ENCODE measurements around the gene GAGE12G.
"Not testable (repeated sequence)": the region's sequence is repeated elsewhere in the genome, so short reads cannot be mapped to it uniquely, and the experiment has no call there.

GAGE12G gene, protein sequence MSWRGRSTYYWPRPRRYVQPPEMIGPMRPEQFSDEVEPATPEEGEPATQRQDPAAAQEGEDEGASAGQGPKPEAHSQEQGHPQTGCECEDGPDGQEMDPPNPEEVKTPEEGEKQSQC

DNA sequence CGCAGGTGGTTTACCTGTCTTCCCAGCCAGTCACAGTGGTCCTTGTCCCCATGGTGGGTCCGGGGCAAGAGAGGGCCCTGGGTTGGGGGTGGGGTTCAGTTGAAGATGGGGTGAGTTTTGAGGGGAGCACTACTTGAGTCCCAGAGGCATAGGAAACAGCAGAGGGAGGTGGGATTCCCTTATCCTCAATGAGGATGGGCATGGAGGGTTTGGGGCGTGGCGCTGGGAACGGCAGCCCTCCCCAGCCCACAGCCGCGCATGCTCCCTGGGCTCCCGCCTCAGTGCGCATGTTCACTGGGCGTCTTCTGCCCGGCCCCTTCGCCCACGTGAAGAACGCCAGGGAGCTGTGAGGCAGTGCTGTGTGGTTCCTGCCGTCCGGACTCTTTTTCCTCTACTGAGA lies at the start of gene GAGE12G:
GAGE12G (plus strand) TSS at position 301 of the 400 bp plus-strand sequence. CDS start 1,155 bp downstream, outside the sequence.
- DNase-seq = not testable (repeated sequence)

GRCh38 chrX:49531877-49532276 lies 38.3 kb upstream of the GAGE12G start, which contains the start of gene GAGE12C:
Gene GAGE12C (plus strand): TSS chrX:49532177. CDS start chrX:49533332, 1,155 bp downstream.
- DNase-seq = not testable (repeated sequence)

DNA sequence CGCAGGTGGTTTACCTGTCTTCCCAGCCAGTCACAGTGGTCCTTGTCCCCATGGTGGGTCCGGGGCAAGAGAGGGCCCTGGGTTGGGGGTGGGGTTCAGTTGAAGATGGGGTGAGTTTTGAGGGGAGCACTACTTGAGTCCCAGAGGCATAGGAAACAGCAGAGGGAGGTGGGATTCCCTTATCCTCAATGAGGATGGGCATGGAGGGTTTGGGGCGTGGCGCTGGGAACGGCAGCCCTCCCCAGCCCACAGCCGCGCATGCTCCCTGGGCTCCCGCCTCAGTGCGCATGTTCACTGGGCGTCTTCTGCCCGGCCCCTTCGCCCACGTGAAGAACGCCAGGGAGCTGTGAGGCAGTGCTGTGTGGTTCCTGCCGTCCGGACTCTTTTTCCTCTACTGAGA lies 28.8 kb upstream of the GAGE12G start, which contains the start of gene GAGE12D:
GAGE12D (plus strand) TSS at position 301 of the 400 bp plus-strand sequence. CDS start 1,155 bp downstream, outside the sequence.
- not testable (repeated sequence) for DNase-seq

DNA sequence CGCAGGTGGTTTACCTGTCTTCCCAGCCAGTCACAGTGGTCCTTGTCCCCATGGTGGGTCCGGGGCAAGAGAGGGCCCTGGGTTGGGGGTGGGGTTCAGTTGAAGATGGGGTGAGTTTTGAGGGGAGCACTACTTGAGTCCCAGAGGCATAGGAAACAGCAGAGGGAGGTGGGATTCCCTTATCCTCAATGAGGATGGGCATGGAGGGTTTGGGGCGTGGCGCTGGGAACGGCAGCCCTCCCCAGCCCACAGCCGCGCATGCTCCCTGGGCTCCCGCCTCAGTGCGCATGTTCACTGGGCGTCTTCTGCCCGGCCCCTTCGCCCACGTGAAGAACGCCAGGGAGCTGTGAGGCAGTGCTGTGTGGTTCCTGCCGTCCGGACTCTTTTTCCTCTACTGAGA lies 19.2 kb upstream of the GAGE12G start, which contains the start of gene GAGE12E:
GAGE12E (plus strand) TSS at position 301 of the 400 bp plus-strand sequence. CDS start 1,155 bp downstream, outside the sequence.
- not testable (repeated sequence) for DNase-seq

GRCh38 chrX:49560542-49560941 lies 9.7 kb upstream of the GAGE12G start, which contains the start of gene GAGE12F:
Gene GAGE12F (plus strand): TSS chrX:49560842. CDS start chrX:49561997, 1,155 bp downstream.
- not testable (repeated sequence) for DNase-seq

DNA sequence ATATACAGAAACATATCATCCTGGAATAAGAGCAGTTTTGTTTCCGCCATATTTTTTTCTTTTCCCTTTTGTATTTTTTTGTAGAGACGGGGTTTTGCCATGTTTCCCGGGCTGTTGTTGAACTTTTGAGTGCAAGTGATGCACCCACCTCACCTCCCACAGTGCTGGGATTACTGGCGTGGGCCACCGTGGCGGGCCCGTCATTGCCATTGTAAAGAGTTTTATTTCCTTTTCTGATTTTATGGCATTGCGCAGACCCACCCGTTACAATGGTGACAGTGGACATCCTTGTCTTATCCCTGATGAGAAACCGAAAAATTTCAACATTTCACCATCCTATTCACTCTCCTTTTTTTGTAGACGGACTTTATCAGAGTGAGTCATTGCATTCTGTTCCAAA lies 1.5 kb upstream of the GAGE12G start:
- not testable (repeated sequence) for DNase-seq

- DNase-seq = not testable (repeated sequence)
These were observed 1.0 kb upstream of the GAGE12G start for GRCh38 chrX:49569152-49569551.

- not testable (repeated sequence) for DNase-seq
These were observed 9.4 kb downstream of the GAGE12G start, which contains the start of gene GAGE12H for GRCh38 chrX:49579649-49580048. Gene GAGE12H (plus strand): TSS chrX:49579949. CDS start chrX:49581104, 1,155 bp downstream.

GRCh38 chrX:49589196-49589595 lies 19.0 kb downstream of the GAGE12G start, which contains the start of gene GAGE2A:
Gene GAGE2A (plus strand): TSS chrX:49589496. CDS start chrX:49590651, 1,155 bp downstream.
- not testable (repeated sequence) for DNase-seq

DNA sequence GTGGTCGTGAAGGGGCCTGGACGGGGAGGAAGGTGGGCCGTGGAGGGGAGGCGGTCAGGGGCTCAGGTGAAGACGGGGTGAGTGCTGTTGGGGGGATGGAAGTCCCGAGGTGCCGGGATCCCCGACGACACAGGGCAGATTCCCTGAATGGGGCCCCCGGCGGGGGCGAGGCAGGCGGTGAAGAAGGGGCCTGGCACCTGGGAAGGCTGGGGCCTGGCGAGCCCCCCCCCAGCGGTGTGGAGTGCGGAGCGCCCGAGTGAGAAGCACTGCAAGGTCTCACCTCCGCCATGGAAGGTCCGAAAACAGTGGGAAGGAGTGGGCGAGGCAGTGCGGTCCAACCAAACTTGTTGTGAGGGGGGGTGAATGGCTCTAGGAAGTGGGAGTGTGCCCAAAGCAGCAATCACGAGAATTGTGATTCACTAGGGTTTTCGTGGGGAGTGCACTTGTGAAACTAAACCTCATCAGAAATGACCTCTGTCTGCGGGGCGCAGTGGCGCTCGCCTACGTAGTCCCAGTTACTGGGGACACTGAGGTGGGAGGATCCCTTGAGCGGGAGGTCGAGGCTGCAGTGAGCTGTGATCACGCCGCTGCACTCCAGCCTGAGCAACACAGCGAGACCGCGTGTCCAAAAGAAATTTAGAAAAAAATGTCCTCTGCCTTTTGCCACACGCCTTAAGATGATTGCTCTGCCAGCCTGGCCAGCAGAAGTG lies 19.7 kb downstream of the GAGE12G start:
- DNase-seq = not testable (repeated sequence)

DNA sequence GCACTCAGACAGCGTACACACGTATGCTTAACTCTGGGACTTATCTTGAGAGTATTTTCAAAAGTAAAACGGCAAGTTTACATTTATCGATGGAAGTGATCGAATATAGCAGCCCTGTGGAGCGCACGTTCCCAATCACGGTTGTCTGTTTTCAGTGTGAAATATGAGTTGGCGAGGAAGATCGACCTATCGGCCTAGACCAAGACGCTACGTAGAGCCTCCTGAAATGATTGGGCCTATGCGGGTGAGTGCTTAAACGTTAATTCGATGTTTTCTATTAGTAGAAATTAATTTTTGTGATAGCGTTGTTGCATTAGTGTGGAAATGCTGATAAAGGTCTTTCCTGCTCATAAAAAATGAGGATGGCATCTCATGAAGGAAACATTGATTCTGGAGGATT lies 20.3 kb downstream of the GAGE12G start:
- DNase-seq = not testable (repeated sequence)

- DNase-seq = not testable (repeated sequence)
These were observed 28.5 kb downstream of the GAGE12G start, which contains the start of gene GAGE1 for GRCh38 chrX:49598720-49599119. Gene GAGE1 (plus strand): TSS chrX:49599020. CDS start chrX:49600175, 1,155 bp downstream.

DNA sequence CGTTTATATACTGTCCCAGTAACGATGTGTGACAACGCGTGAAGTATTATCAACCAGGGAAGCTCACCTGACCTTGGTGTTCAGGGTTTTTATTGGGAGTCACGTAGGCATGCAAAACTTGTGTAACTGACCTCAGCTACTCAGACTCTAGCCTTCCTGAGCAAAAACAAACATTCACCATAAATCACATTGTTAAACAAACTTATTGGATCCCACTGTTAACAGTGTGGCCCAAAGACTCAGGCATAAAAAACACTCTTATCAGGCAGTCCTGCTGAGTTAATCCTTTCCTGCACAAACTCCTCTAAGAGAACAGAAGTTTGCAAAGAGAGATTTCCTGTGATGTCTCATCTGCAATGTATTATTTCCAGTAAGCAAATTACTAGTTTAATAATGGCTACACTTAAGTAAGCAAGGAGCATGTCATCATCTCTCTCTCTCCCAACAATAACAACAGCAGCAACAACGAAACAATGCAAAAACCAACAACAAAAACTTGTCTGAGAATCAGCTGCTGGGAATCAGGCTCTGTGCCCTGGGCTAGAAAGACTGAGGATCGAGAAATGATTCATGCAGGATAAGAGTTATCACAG lies 40.6 kb downstream of the GAGE12G start:
- no peak for DNase-seq

DNA sequence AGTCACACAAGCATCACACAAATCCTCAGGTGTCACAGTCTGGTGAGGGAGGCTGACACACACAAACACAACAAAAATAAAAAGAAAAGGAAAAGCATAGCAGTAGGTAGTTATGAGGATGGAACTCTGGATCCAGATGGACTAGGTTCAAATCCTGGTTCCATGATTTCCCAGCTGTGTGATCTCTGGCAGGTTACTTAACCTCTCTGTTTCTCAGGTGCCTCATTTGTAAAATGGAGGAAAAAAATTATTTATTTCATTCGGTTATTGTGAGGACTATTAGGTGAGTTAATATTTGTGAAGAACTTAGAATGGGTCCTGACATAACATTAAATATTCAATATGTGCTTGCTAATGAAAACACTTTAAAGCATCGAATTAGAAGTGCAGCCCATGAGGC lies 48.4 kb downstream of the GAGE12G start:
- DNase-seq = no peak

Data from NCI-H774 (cell line).